ENCODE data around the gene HIVEP1.
"Not testable (repeated sequence)": the region's sequence is repeated elsewhere in the genome, so short reads cannot be mapped to it uniquely, and the experiment has no call there.

Gene HIVEP1

GRCh38 chr6:12092762-12093161 is 80.7 kb downstream of the HIVEP1 start:
- DNase-seq: no peak

- DNase-seq: no peak
Observed at GRCh38 chr6:12094689-12095088, 82.6 kb downstream of the HIVEP1 start.

DNA sequence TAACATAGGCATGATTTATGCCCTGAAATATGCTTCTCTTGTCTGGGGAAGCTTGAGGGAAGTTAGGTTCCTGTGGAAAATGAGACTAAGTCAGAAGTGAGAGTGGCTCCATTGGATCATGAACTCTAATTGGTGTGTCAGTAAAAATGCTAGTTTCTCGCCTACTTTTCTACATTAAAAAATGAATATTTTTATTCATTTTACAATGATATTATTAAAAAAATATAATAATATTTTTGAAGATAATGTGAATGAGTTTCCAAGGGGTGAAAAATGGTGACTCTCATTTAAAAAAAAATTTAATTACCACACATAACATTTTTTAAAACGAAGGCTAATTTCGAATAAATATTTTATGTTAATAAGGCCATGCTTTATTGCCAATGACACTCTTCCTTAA is 84.2 kb downstream of the HIVEP1 start:
- DNase-seq: no peak

GRCh38 chr6:12097791-12098190 is 85.7 kb downstream of the HIVEP1 start:
- no peak for DNase-seq

GRCh38 chr6:12099623-12100338 is 87.7 kb downstream of the HIVEP1 start:
- no peak for DNase-seq

DNA sequence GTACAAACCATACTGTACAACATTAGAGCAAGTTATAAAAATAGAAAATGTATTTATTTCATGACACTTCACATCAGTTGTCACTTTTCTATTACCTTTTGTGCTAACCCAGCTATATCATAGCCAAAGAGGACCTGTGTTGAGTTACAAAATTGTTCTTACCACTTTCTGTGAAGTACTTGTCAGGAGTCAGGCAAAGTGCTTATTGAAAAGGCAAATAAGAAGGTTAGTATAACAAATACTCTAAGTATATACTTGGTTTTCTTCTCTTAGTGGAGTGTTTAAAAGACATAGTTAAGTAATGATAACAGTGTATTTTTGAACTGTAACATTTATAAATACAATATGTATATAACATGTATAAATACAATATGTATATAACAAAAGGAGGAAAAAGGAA is 88.9 kb downstream of the HIVEP1 start:
- no peak for DNase-seq

GRCh38 chr6:12101653-12102312 is 89.7 kb downstream of the HIVEP1 start:
- DNase-seq: no peak

DNA sequence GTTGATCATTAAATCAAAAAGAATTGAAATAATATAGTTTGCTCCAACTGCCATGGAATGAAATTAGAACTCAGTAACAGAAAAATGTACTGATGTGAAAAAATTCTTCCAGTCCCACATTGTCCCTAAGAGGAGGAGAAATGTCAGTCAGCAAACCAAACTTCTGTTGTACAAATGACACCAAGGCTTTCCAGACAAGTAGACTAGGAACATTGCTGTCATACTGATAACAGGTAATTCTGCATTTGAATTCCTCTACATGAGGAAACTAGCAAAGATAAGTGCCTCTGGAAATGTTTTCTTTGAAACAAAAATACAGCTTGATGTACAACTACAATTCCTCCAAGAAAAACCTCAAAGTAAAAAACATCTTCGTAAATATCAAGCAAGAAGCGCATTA is 90.2 kb downstream of the HIVEP1 start:
- no peak for DNase-seq

- no peak for DNase-seq
Observed at GRCh38 chr6:12103158-12103557, 91.0 kb downstream of the HIVEP1 start.

DNA sequence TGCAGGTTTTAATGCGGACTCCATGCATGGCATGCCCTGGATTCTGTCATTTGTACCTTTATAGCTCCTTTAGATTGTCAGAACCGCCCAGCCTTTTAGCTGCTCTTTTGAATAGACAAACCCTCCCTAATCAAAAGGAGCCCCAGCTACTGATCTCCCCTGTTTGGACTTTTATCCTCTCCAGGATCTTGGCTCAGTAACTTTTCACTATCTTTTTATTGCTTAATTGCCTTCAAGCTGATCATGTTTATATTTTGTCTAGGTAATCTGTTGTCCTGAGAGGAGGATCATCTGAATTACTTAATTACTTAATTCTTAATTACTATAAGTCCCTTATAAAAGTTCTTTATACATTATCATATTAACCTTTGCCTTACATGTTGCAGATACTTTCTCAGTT is 93.2 kb downstream of the HIVEP1 start:
- no peak for DNase-seq

DNA sequence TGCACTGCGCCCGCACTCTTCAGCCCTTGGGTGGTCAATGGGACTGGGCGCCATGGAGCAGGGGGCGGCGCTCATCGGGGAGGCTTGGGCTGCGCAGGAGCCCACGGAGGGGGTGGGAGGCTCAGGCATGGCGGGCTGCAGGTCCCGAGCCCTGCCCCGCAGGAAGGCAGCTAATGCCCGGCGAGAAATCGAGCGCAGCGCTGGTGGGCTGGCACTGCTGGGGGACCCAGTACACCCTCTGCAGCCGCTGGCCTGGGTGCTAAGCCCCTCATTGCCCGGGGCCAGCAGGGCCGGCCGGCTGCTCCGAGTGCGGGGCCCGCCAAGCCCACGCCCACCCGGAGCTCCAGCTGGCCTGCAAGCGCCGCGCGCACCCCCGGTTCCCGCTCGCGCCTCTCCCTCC is 96.3 kb downstream of the HIVEP1 start:
- not testable (repeated sequence) for DNase-seq

GRCh38 chr6:12110523-12111362 is 98.6 kb downstream of the HIVEP1 start:
- DNase-seq: no peak

- DNase-seq: no peak
Observed at GRCh38 chr6:12111363-12111670, 99.2 kb downstream of the HIVEP1 start.

DNA sequence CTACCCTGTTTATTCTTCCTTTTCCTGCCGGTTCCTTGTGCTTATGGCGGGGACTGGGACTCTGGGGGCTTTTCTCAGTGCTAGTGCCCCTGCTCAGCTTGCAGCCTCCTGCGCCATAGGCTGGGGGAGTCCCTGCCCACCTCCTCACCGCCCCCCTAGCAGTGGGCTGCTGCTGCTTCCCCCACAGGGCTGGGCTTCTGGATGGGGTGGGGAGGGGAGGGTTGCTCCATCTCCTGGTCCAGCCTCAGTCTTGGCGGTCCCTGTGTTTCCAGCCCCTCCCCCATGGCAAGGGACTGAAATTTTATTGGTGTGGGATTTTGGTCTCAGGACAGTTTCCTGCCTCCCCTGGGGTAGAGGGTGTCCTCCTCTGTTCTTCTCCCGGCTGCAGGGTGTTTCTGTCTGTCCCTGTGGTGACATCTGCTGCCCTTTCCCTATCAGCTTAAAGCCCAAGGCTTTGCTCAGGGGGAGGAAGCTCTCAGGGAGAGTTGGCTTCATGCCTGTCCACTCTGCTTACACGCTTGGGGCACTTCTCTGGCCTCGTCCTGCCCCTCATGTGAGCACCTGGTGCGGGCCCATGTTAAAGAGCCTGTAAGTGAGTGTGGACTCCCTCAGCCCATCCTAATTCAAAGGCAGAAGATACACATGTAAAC is 100.6 kb downstream of the HIVEP1 start:
- no peak for DNase-seq

DNA sequence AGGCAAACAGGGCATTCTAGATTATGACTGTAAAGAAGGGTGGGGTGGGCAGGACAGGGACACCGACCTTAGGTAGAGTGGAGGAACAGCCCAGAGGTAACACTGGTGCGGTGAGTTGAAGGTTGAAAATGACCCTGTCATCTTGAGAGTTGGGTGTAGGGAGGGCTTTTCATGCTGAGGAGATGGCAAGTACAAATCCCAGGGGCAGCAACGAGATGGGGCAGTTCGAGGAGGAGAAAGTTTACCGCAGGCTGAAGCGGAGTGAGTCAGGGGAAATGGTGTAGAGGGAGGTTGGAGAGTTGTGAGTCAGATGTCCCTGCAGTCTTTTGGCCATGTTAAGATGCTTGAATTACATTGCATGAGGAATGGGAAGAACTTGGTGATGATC is 101.1 kb downstream of the HIVEP1 start:
- no peak for DNase-seq

GRCh38 chr6:12114055-12114503 is 102.0 kb downstream of the HIVEP1 start:
- no peak for DNase-seq

DNA sequence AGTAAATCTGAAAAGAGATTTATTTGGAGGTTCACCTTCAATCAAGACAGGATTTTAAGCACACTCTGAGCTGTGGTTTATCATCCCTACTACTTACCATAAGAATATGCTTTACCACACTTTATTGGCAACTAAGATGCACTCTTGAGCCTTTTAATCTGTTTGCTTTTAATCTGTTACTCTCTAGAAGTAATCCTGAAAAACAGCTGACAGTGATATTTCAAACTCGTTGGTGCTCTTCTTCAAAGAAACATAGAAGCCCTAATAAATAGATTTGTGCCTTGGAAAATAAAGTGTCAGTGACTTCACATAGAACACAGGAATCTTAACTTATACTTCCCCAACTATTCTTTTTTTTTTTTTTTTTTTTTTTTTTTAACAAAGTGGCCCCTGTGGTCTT is 102.9 kb downstream of the HIVEP1 start:
- no peak for DNase-seq

DNA sequence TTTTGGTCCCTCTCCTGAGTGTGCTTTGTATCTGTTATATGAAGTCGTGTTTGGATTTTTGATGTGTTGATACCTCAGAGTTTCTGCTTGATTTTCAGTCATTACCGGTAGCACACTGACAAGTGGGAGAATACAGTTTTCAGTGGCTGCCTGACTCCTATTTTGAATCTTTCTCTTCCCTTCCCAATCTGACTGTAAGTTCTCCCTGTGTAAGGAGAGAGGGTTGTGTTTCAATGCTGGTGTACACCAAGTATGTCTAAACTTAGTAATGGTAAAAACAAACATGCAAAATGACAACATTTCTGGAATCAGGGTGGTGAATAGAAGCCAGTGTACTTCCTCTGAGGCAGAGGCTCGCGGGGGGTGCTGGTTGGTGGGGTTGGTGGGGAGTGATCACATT is 103.4 kb downstream of the HIVEP1 start:
- DNase-seq: no peak

DNA sequence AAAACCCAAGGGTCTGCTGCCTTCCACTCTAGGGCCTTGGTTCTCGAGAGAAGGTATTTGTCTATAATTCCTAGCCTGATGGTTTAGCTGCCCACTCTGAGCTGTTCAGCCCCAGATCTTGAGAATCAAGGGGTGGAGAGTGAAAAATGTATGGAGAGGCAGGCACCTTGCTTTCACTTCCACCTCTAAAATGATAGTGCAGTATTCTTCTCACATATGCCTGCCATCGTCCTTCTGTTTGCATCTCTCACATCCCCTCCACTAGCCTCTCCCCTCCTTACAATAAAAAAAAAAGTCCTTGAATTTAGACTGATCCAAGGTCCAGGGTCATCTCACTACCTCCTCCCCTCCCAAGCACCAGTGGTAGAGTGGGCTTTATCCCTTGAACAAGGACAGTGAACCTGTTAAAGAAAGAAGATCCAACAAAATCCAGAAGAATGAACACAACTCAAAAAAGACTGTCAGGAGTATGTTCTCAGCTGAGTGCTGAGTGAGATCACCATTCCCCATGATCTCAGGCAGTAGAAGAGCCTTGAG is 104.2 kb downstream of the HIVEP1 start:
- no peak for DNase-seq

DNA sequence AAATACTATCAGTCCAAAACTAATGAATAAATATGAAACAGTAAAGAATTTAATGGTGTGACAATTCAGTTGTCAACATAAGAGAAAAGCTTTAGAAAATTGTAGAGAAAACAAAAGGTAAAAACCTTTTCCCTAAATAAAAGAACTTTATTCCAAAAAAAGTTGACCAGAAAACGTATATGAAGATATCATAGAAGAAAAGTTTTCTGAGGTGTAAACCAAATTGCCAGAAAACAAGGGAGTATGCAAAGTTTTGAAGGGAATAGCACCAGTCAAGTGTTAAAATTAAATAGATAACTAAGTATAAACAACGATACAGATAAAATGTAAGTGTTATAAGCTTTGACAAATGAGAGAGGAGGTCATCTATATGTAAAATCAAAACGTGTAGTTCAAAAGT is 104.9 kb downstream of the HIVEP1 start:
- DNase-seq: no peak

DNA sequence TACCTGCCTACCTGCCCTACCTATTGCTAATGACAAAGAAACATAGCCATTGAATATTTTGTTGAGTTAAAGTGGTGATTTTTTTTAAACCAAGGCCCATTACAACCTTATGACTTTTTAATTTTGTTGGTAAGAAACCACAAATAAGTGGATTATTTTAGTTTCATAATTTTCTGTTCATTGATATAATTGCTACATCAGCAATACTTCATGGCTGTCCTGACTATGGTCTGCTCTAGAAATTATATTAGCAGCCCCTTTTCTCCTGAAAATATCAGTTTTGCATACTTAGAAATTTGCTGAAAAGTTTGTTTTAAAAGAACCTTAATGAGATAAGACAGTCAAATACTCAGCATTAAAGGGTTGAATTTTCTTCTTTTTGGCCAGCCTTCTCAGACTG is 106.5 kb downstream of the HIVEP1 start:
- DNase-seq: no peak

- no peak for DNase-seq
Observed at GRCh38 chr6:12119085-12119588, 107.0 kb downstream of the HIVEP1 start.

DNA sequence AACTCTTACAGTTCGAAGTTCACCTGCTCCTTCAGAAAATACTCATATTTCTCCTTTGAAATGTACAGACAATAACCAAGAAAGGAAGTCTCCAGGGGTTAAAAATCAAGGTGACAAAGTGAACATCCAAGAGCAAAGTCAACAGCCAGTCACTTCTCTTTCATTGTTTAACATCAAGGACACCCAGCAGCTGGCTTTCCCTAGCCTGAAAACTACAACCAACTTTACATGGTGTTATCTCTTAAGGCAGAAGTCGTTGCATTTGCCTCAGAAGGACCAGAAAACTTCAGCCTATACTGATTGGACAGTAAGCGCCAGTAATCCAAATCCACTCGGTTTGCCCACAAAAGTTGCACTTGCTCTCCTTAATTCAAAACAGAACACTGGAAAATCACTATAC is 113.3 kb downstream of the HIVEP1 start:
- no peak for DNase-seq

All from DMS153 (cell line).